ENCODE results near the gene ETV6. TPM values are rescaled to one million over a fixed set of nuclear protein-coding genes. Genes with fewer than 3 reads are reported as not detected.

Gene ETV6
- total RNA-seq, 2 donors from 2014 or later, result 102 to 110 TPM

- no peaks in the 10 kb centered on the region for H3K36me3 Mint-ChIP-seq (ENCODE audit: insufficient read depth in 2 of 2)
- H3K27me3 Mint-ChIP-seq (ENCODE audit: low read depth), result no peaks in the 10 kb centered on the region
- no peaks in the 10 kb centered on the region for H3K9me3 Mint-ChIP-seq
- DNase-seq (peak; percentile 39 to 46), ATAC-seq (replicated peaks in 1 of 2) (peak; percentile 90)
- peaks cover 72% of the 10 kb centered on the region for H3K4me1 Mint-ChIP-seq (ENCODE audit: low read depth)
- H3K4me3 Mint-ChIP-seq, result peak overlapping the region in 1 of 2 donors; percentile 36
- H3K27ac Mint-ChIP-seq, result peak overlapping the region; percentile 43
These were observed 164.9 kb downstream of the ETV6 start for GRCh38 chr12:11814374-11814773.

GRCh38 chr12:11815397-11815796 is 165.9 kb downstream of the ETV6 start:
- DNase-seq (no peak), ATAC-seq (replicated peaks in 1 of 2) (no peak)
- no peaks in the 10 kb centered on the region for H3K36me3 Mint-ChIP-seq (ENCODE audit: insufficient read depth in 2 of 2)
- H3K27ac Mint-ChIP-seq, result no peak overlapping the region
- H3K4me1 Mint-ChIP-seq (ENCODE audit: low read depth), result peaks cover 66% of the 10 kb centered on the region
- no peak overlapping the region for H3K4me3 Mint-ChIP-seq
- H3K27me3 Mint-ChIP-seq (ENCODE audit: low read depth), result no peaks in the 10 kb centered on the region
- H3K9me3 Mint-ChIP-seq, result no peaks in the 10 kb centered on the region

GRCh38 chr12:11819643-11820042 is 170.2 kb downstream of the ETV6 start:
- DNase-seq (no peak), ATAC-seq (replicated peaks in 1 of 2) (no peak)
- no peaks in the 10 kb centered on the region for H3K27me3 Mint-ChIP-seq (ENCODE audit: low read depth)
- no peak overlapping the region for H3K4me3 Mint-ChIP-seq
- H3K27ac Mint-ChIP-seq, result no peak overlapping the region
- no peaks in the 10 kb centered on the region for H3K9me3 Mint-ChIP-seq
- peaks cover 3 to 7% of the 10 kb centered on the region in 2 donors for H3K36me3 Mint-ChIP-seq (ENCODE audit: insufficient read depth in 2 of 2)
- peaks cover 60% of the 10 kb centered on the region for H3K4me1 Mint-ChIP-seq (ENCODE audit: low read depth)

GRCh38 chr12:11820476-11820875 is 171.0 kb downstream of the ETV6 start:
- no peak for DNase-seq
- H3K27ac Mint-ChIP-seq, result no peak overlapping the region
- H3K9me3 Mint-ChIP-seq, result no peaks in the 10 kb centered on the region
- peaks cover 60% of the 10 kb centered on the region for H3K4me1 Mint-ChIP-seq (ENCODE audit: low read depth)
- H3K4me3 Mint-ChIP-seq, result no peak overlapping the region
- peaks cover 5 to 10% of the 10 kb centered on the region in 2 donors for H3K36me3 Mint-ChIP-seq (ENCODE audit: insufficient read depth in 2 of 2)
- ATAC-seq (replicated peaks in 1 of 2), result no peak
- no peaks in the 10 kb centered on the region for H3K27me3 Mint-ChIP-seq (ENCODE audit: low read depth)

- Mint-ChIP-seq H3K27me3 (ENCODE audit: low read depth) (no peaks in the 10 kb centered on the region), H3K9me3 (no peaks in the 10 kb centered on the region), H3K4me3 (peak overlapping the region; percentile 33 to 66), H3K4me1 (ENCODE audit: low read depth) (peaks cover 68% of the 10 kb centered on the region), H3K36me3 (ENCODE audit: insufficient read depth in 2 of 2) (peaks cover 8 to 12% of the 10 kb centered on the region in 2 donors), H3K27ac (peak overlapping the region; percentile 96)
- no peak for ATAC-seq (replicated peaks in 1 of 2)
- no peak for DNase-seq
These were observed 172.1 kb downstream of the ETV6 start for GRCh38 chr12:11821386-11822080.

- DNase-seq (peak; percentile 64 to 72), ATAC-seq (replicated peaks in 1 of 2) (peak; percentile 69 to 79)
- no peaks in the 10 kb centered on the region for H3K9me3 Mint-ChIP-seq
- H3K4me3 Mint-ChIP-seq, result peak overlapping the region; percentile 33 to 66
- H3K27me3 Mint-ChIP-seq (ENCODE audit: low read depth), result no peaks in the 10 kb centered on the region
- H3K4me1 Mint-ChIP-seq (ENCODE audit: low read depth), result peaks cover 69% of the 10 kb centered on the region
- peak overlapping the region; percentile 96 for H3K27ac Mint-ChIP-seq
- peaks cover 10 to 12% of the 10 kb centered on the region in 2 donors for H3K36me3 Mint-ChIP-seq (ENCODE audit: insufficient read depth in 2 of 2)
These were observed 172.8 kb downstream of the ETV6 start for GRCh38 chr12:11822081-11822834.

GRCh38 chr12:11823043-11823442 is 173.6 kb downstream of the ETV6 start:
- Mint-ChIP-seq H3K36me3 (ENCODE audit: insufficient read depth in 2 of 2) (peaks cover 10 to 12% of the 10 kb centered on the region in 2 donors), H3K4me1 (ENCODE audit: low read depth) (peaks cover 62% of the 10 kb centered on the region), H3K4me3 (peak overlapping the region; percentile 33 to 66), H3K27ac (peak overlapping the region; percentile 96), H3K27me3 (ENCODE audit: low read depth) (no peaks in the 10 kb centered on the region), H3K9me3 (no peaks in the 10 kb centered on the region)
- DNase-seq (no peak), ATAC-seq (replicated peaks in 1 of 2) (no peak)

- Mint-ChIP-seq H3K27me3 (ENCODE audit: low read depth) (no peaks in the 10 kb centered on the region), H3K9me3 (no peaks in the 10 kb centered on the region), H3K4me1 (ENCODE audit: low read depth) (peaks cover 60% of the 10 kb centered on the region), H3K27ac (peak overlapping the region; percentile 76), H3K4me3 (peak overlapping the region; percentile 13 to 31), H3K36me3 (ENCODE audit: insufficient read depth in 2 of 2) (peaks cover 10 to 12% of the 10 kb centered on the region in 2 donors)
- no peak for DNase-seq
- no peak for ATAC-seq (replicated peaks in 1 of 2)
These were observed 174.1 kb downstream of the ETV6 start for GRCh38 chr12:11823593-11823992.

GRCh38 chr12:11824069-11824468 is 174.6 kb downstream of the ETV6 start:
- H3K36me3 Mint-ChIP-seq (ENCODE audit: insufficient read depth in 2 of 2), result peaks cover 10 to 12% of the 10 kb centered on the region in 2 donors
- peaks cover 60% of the 10 kb centered on the region for H3K4me1 Mint-ChIP-seq (ENCODE audit: low read depth)
- peak overlapping the region; percentile 19 to 31 for H3K4me3 Mint-ChIP-seq
- H3K27ac Mint-ChIP-seq, result peak overlapping the region; percentile 76
- H3K9me3 Mint-ChIP-seq, result no peaks in the 10 kb centered on the region
- H3K27me3 Mint-ChIP-seq (ENCODE audit: low read depth), result no peaks in the 10 kb centered on the region
- DNase-seq (no peak), ATAC-seq (replicated peaks in 1 of 2) (no peak)

GRCh38 chr12:11824736-11825135 is 175.3 kb downstream of the ETV6 start:
- DNase-seq (no peak), ATAC-seq (replicated peaks in 1 of 2) (no peak)
- Mint-ChIP-seq H3K4me1 (ENCODE audit: low read depth) (peaks cover 60% of the 10 kb centered on the region), H3K27me3 (ENCODE audit: low read depth) (no peaks in the 10 kb centered on the region), H3K4me3 (peak overlapping the region; percentile 19 to 59), H3K9me3 (no peaks in the 10 kb centered on the region), H3K27ac (peak overlapping the region; percentile 80), H3K36me3 (ENCODE audit: insufficient read depth in 2 of 2) (peaks cover 10 to 12% of the 10 kb centered on the region in 2 donors)

GRCh38 chr12:11825278-11825677 is 175.8 kb downstream of the ETV6 start:
- Mint-ChIP-seq H3K27ac (peak overlapping the region; percentile 80), H3K4me1 (ENCODE audit: low read depth) (peaks cover 60% of the 10 kb centered on the region), H3K36me3 (ENCODE audit: insufficient read depth in 2 of 2) (peaks cover 10 to 12% of the 10 kb centered on the region in 2 donors), H3K9me3 (no peaks in the 10 kb centered on the region), H3K4me3 (peak overlapping the region; percentile 0 to 59), H3K27me3 (ENCODE audit: low read depth) (no peaks in the 10 kb centered on the region)
- DNase-seq, result no peak
- ATAC-seq (replicated peaks in 1 of 2), result no peak

- H3K27ac Mint-ChIP-seq, result peak overlapping the region; percentile 17
- ATAC-seq (replicated peaks in 1 of 2), result no peak
- H3K27me3 Mint-ChIP-seq (ENCODE audit: low read depth), result no peaks in the 10 kb centered on the region
- DNase-seq, result no peak
- no peak overlapping the region for H3K4me3 Mint-ChIP-seq
- H3K9me3 Mint-ChIP-seq, result no peaks in the 10 kb centered on the region
- H3K4me1 Mint-ChIP-seq (ENCODE audit: low read depth), result peaks cover 56% of the 10 kb centered on the region
- peaks cover 10 to 12% of the 10 kb centered on the region in 2 donors for H3K36me3 Mint-ChIP-seq (ENCODE audit: insufficient read depth in 2 of 2)
These were observed 177.1 kb downstream of the ETV6 start for GRCh38 chr12:11826574-11826973.

Measured in activated T-cell treated with anti-CD3 and anti-CD28 coated beads, Interleukin-2, amount 50 U/mL, for 72 hours (primary cell).